KMS-11 (cell line): ENCODE data around the gene GRIPAP1.

ENCODE experiments used
- H2AFZ ChIP-seq: fragments of 200-600 bp; sonication (generic); 2 replicates; pipeline ENCODE4 v1.6.1; 2016; ENCODE audit warnings: antibody characterized with exemption, mixed run types, low read depth
- H3K27ac ChIP-seq: fragments of 200-600 bp; sonication (generic); 2 replicates; pipeline ENCODE4 v1.6.1; 2016; ENCODE audit warnings: mild to moderate bottlenecking, mixed run types
- H3K27me3 ChIP-seq: fragments of 200-600 bp; sonication (generic); 2 replicates; pipeline ENCODE4 v1.6.1; 2017; ENCODE audit warnings: mild to moderate bottlenecking, low read depth, mixed run types, moderate library complexity; ENCODE audit not compliant: insufficient read depth
- H3K36me3 ChIP-seq: fragments of 200-600 bp; sonication (generic); 2 replicates; pipeline ENCODE4 v1.6.1; 2017; ENCODE audit warnings: mild to moderate bottlenecking, mixed run types; ENCODE audit not compliant: insufficient read depth
- H3K4me1 ChIP-seq: fragments of 200-600 bp; sonication (generic); 2 replicates; pipeline ENCODE4 v1.6.1; 2016; ENCODE audit warnings: mild to moderate bottlenecking, low read depth, mixed run types; ENCODE audit not compliant: poor library complexity, severe bottlenecking
- H3K4me2 ChIP-seq: fragments of 200-600 bp; sonication (generic); 2 replicates; pipeline ENCODE4 v1.7.0; 2016; ENCODE audit warnings: mild to moderate bottlenecking, mixed run types
- H3K4me3 ChIP-seq: fragments of 200-600 bp; sonication (generic); IDR thresholded peaks from 2 replicates; pipeline ENCODE4 v1.6.1; 2017; ENCODE audit warnings: low read depth, low read length, mixed read lengths; ENCODE audit not compliant: insufficient read depth
- H3K79me2 ChIP-seq: fragments of 200-600 bp; sonication (generic); 2 replicates; pipeline ENCODE4 v1.6.1; 2016; ENCODE audit warnings: low read depth, mixed run types; ENCODE audit not compliant: insufficient read depth
- H3K9ac ChIP-seq: fragments of 200-600 bp; sonication (generic); 2 replicates; pipeline ENCODE4 v1.6.1; 2016; ENCODE audit warnings: mild to moderate bottlenecking, mixed run types
- H4K20me1 ChIP-seq: fragments of 200-600 bp; sonication (generic); 2 replicates; pipeline ENCODE4 v1.6.1; 2016; ENCODE audit warnings: mild to moderate bottlenecking, mixed run types; ENCODE audit not compliant: insufficient read depth
- TF ChIP-seq, protein P1 (sequence below): fragments of 200-600 bp; sonication (generic); conservative IDR thresholded peaks from 2 replicates; pipeline ENCODE4 v1.6.1; 2017; ENCODE audit warnings: low read depth, mild to moderate bottlenecking, antibody characterized with exemption, low read length, moderate library complexity, mixed read lengths

Gene GRIPAP1

DNA sequence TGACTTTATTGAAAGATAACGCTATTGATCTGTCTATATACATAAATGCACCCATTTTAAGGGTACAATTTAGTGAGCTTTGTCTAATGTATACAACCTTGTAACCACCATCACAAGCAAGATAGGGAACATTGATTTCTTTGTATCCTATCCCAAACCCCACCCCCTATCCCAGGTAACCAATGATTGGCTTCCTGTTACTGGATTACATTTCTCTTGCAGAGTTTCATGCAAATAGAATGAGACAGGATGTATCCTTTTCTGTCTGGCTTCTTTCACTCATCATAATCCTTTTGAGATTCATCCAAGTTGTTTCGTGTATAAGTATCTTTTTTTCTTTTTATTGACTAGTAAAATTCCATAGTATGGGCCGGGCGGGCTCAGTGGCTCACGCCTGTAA is 1.6 kb upstream of the GRIPAP1 start:
- TF ChIP-seq, protein P1, sequence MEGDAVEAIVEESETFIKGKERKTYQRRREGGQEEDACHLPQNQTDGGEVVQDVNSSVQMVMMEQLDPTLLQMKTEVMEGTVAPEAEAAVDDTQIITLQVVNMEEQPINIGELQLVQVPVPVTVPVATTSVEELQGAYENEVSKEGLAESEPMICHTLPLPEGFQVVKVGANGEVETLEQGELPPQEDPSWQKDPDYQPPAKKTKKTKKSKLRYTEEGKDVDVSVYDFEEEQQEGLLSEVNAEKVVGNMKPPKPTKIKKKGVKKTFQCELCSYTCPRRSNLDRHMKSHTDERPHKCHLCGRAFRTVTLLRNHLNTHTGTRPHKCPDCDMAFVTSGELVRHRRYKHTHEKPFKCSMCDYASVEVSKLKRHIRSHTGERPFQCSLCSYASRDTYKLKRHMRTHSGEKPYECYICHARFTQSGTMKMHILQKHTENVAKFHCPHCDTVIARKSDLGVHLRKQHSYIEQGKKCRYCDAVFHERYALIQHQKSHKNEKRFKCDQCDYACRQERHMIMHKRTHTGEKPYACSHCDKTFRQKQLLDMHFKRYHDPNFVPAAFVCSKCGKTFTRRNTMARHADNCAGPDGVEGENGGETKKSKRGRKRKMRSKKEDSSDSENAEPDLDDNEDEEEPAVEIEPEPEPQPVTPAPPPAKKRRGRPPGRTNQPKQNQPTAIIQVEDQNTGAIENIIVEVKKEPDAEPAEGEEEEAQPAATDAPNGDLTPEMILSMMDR = no peak
- no peak overlapping the region for H3K4me2 ChIP-seq
- H3K9ac ChIP-seq = no peak overlapping the region
- no peaks in the 10 kb centered on the region for H3K4me1 ChIP-seq
- H3K4me3 ChIP-seq = no peak overlapping the region
- peaks cover 13% of the 10 kb centered on the region; the same call in 1 of the 2 replicates for H3K79me2 ChIP-seq
- H3K27ac ChIP-seq = no peak overlapping the region
- H2AFZ ChIP-seq = no peak overlapping the region
- no peaks in the 10 kb centered on the region for H3K27me3 ChIP-seq
- H3K36me3 ChIP-seq = no peaks in the 10 kb centered on the region
- H4K20me1 ChIP-seq = no peaks in the 10 kb centered on the region

DNA sequence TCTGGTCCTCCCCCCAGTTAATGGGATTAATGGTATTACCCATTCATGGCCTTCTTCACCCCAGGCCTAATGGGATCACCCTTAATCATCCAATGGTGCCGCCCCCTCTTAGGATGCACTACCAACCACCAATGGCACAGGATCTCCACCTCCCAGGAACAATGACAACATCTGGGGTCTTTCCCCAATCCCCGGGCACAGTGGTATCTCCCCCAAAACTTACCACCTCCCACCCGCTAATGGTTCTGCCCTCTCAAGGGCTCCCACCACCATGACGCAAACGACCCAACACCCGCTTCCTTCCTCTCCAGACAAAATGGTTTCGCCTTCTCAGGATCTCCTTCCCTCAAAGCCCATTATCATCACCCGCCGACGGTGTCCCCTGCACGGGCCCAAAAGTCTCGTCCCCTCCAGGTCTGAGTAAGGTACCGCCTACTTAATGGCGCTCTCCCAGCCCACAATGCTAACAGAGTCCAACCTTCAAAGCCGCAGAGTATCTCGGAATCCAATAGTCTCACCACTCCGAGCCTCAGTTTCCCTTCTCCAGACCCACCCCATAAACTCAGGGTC is 458 bp downstream of the GRIPAP1 start:
- peak overlapping the region; percentile 79 for H3K9ac ChIP-seq
- TF ChIP-seq, protein P1 = no peak
- peak overlapping the region; percentile 72 for H2AFZ ChIP-seq
- peaks cover 13% of the 10 kb centered on the region; the same call in 1 of the 2 replicates for H3K79me2 ChIP-seq
- H3K4me2 ChIP-seq = peak overlapping the region; percentile 80
- H3K36me3 ChIP-seq = no peaks in the 10 kb centered on the region
- no peaks in the 10 kb centered on the region for H4K20me1 ChIP-seq
- H3K4me1 ChIP-seq = no peaks in the 10 kb centered on the region
- H3K27me3 ChIP-seq = no peaks in the 10 kb centered on the region
- peak overlapping the region; percentile 87 for H3K27ac ChIP-seq
- no peak overlapping the region for H3K4me3 ChIP-seq

DNA sequence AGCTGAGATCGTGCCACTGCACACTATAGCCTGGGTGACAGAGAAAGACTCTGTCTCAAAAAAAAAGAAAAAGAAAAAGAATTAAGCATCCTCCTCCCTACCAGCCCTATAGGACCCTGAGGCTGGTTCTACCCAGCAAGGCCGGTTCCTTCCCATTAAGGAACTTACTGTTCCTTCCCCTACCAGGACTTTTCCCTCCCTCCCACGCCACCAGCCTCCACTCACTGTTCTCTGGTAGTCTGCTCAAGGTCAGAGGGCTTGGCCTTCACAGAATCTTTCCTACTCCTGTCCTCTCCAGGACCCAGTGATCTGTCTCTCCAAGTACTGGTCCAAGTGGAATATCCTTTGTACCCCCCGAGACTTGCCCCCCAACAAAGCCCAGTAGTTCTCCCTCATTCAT is 1.4 kb downstream of the GRIPAP1 start:
- Histone ChIP-seq H3K4me2 (no peak overlapping the region; the same call in 1 of the 2 replicates), H3K9ac (no peak overlapping the region), H2AFZ (no peak overlapping the region), H3K79me2 (peaks cover 13% of the 10 kb centered on the region; the same call in 1 of the 2 replicates), H4K20me1 (no peaks in the 10 kb centered on the region), H3K27me3 (no peaks in the 10 kb centered on the region), H3K36me3 (no peaks in the 10 kb centered on the region), H3K4me3 (no peak overlapping the region), H3K4me1 (no peaks in the 10 kb centered on the region), H3K27ac (no peak overlapping the region)
- TF ChIP-seq, protein P1 = no peak

DNA sequence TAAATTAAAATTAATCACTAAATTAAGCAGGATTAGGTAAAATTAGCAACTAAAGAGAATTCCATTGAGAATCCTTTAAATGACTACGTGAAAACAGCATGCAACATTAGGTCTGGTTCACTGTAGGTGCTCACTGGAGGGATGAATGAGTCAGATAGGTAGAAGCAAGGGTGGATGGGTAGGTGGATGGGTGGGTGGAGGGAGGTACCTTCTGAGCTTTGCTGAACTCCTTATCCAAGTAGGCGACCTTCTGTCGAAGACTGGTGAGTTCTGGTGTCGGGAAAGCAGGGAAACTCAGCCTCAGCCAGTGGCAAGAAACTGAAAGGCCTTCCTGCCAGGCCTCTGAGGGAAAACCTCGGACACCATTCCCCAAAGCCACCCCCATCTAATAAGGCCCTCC is 3.0 kb downstream of the GRIPAP1 start:
- Histone ChIP-seq H3K9ac (no peak overlapping the region), H3K79me2 (peaks cover 13% of the 10 kb centered on the region; the same call in 1 of the 2 replicates), H3K4me1 (no peaks in the 10 kb centered on the region), H2AFZ (no peak overlapping the region), H3K27me3 (no peaks in the 10 kb centered on the region), H3K27ac (no peak overlapping the region), H3K36me3 (no peaks in the 10 kb centered on the region), H4K20me1 (no peaks in the 10 kb centered on the region), H3K4me2 (no peak overlapping the region), H3K4me3 (no peak overlapping the region)
- TF ChIP-seq, protein P1 = no peak
